AG09319 (cell line): ENCODE data around the gene FAM136A.
"Not testable (repeated sequence)": the region's sequence is repeated elsewhere in the genome, so short reads cannot be mapped to it uniquely, and the experiment has no call there.

Experiments used
- DNase-seq: peaks from one replicate; pipeline ENCODE4 v3.0.0-alpha.2; 2010; ENCODE audit warnings: low read depth; ENCODE audit errors: extremely low read depth
- CTCF ChIP-seq: IDR thresholded peaks from 2 replicates; pipeline ENCODE4 v1.5.1; 2011; ENCODE audit warnings: low read depth, mild to moderate bottlenecking, inconsistent platforms, low read length, moderate library complexity

Gene FAM136A

GRCh38 chr2:70300771-70301343 is 1.0 kb downstream of the FAM136A start:
- DNase-seq: no peak
- no peak; the same call in 1 of the 2 replicates for TF ChIP-seq CTCF

- DNase-seq: not testable (repeated sequence)
These were observed 4.0 kb downstream of the FAM136A start for GRCh38 chr2:70297828-70298227.

- DNase-seq: no peak
- no peak for TF ChIP-seq CTCF
These were observed 18.2 kb downstream of the FAM136A start for GRCh38 chr2:70283500-70284191.

- no peak for DNase-seq
- no peak for TF ChIP-seq CTCF
These were observed 19.4 kb downstream of the FAM136A start for GRCh38 chr2:70282439-70282838.

- no peak for TF ChIP-seq CTCF
- DNase-seq: no peak
These were observed 21.5 kb downstream of the FAM136A start for GRCh38 chr2:70280242-70280798.

- DNase-seq: no peak
These were observed 31.5 kb downstream of the FAM136A start for GRCh38 chr2:70270323-70270722.

GRCh38 chr2:70269422-70270302 is 32.2 kb downstream of the FAM136A start:
- not testable (repeated sequence) for DNase-seq

More at GRCh38 chr2:70270323-70270722, 31.5 kb downstream of the FAM136A start:
- TF ChIP-seq CTCF: no peak

- DNase-seq: not testable (repeated sequence)
These were observed 34.9 kb downstream of the FAM136A start for GRCh38 chr2:70266925-70267324.
